Measurements from ENCODE around the gene CEBPZ. TPM values are rescaled to one million over a fixed set of nuclear protein-coding genes. Genes with fewer than 3 reads are reported as not detected.

The CEBPZ gene
- total RNA-seq, 4 donors from 2014 or later, result 29.5 to 34.9 (median 32.1) TPM

DNA sequence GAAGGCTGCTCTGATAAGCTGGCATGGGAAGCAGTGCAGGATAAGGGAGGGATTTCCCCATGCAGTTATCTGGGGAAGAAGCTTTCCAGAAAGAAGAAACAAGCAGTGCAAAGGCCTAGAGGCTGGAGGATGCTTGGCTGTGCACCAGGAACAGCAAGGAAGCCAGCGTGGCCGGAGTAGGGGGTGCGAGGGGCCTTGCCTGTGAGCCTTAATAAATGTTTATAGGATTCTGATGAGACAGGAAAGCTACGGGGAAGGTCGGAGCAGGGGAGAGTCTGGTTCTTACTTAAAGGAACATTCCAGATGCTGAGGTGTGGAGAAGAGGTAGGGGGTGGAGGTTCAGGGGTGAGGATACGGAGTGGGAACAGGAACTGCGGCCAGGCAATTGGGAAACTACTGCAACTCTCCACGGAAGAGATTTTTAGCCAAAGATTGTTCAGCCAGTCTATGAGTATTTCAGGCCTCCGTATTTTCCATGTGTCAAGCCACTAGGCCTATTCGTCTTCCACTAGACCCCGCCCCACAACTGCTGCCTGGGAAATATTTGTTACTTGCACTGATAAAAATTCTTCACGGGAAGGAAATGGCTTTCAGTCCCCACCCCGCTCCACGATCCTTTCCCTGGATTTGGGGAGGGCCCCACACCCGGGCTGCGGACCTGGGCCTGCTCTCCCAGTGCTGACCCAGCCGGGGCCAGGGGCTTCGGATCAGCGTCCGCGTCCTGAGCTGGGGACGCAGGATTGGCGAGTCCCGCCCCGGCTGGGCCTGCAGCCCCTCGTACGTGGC is 75.1 kb downstream of the CEBPZ start:
- H3K36me3 ChIP-seq, result no peaks in the 10 kb centered on the region
- peak overlapping the region; percentile 86 for H3K27ac ChIP-seq
- peaks cover 48% of the 10 kb centered on the region for H3K4me1 ChIP-seq
- no peaks in the 10 kb centered on the region for H3K9me3 ChIP-seq
- H3K4me3 ChIP-seq, result peak overlapping the region; percentile 71
- TF ChIP-seq POLR2A (IDR thresholded peaks at IDR 0.05) (no peak), EP300 (IDR thresholded peaks at IDR 0.05) (no peak), POLR2AphosphoS5 (IDR thresholded peaks at IDR 0.05) (no peak)
- TF ChIP-seq, protein P1, sequence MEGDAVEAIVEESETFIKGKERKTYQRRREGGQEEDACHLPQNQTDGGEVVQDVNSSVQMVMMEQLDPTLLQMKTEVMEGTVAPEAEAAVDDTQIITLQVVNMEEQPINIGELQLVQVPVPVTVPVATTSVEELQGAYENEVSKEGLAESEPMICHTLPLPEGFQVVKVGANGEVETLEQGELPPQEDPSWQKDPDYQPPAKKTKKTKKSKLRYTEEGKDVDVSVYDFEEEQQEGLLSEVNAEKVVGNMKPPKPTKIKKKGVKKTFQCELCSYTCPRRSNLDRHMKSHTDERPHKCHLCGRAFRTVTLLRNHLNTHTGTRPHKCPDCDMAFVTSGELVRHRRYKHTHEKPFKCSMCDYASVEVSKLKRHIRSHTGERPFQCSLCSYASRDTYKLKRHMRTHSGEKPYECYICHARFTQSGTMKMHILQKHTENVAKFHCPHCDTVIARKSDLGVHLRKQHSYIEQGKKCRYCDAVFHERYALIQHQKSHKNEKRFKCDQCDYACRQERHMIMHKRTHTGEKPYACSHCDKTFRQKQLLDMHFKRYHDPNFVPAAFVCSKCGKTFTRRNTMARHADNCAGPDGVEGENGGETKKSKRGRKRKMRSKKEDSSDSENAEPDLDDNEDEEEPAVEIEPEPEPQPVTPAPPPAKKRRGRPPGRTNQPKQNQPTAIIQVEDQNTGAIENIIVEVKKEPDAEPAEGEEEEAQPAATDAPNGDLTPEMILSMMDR (IDR thresholded peaks at IDR 0.05), result no peak
- H3K27me3 ChIP-seq, result no peaks in the 10 kb centered on the region
- peak; percentile 73 to 83 for DNase-seq (ENCODE audit: low spot score in 2 of 2)
- 1% methylated on average over 26 of the region's 27 CpGs for WGBS

DNA sequence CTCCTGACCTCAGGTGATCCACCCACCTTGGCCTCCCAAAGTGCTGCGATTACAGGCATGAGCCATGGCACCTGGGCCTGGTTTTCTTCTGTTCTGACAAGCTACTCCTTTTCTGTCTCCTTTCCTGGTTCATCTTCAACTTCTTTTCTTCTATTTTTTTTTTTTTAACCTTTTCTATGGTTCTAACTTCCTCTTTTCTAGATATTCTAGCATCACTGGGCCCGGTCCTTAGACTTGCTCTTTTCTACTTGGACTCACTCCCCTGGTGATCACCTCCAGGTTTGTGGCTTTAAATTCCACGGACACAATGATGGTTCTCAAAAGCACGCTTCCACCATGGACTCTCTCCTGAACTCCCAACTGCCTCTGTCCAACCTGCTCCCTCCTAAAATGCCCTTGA is 76.6 kb downstream of the CEBPZ start:
- Histone ChIP-seq H3K27me3 (no peaks in the 10 kb centered on the region), H3K27ac (no peak overlapping the region), H3K4me3 (no peak overlapping the region), H3K4me1 (peaks cover 51% of the 10 kb centered on the region), H3K9me3 (no peaks in the 10 kb centered on the region), H3K36me3 (no peaks in the 10 kb centered on the region)
- TF ChIP-seq, protein P1 (IDR thresholded peaks at IDR 0.05), result no peak
- TF ChIP-seq EP300 (IDR thresholded peaks at IDR 0.05) (no peak), POLR2A (IDR thresholded peaks at IDR 0.05) (no peak), POLR2AphosphoS5 (IDR thresholded peaks at IDR 0.05) (no peak)
- DNase-seq (ENCODE audit: low spot score in 2 of 2), result no peak
- WGBS, result 83% methylated on average over 4 of the region's 4 CpGs

DNA sequence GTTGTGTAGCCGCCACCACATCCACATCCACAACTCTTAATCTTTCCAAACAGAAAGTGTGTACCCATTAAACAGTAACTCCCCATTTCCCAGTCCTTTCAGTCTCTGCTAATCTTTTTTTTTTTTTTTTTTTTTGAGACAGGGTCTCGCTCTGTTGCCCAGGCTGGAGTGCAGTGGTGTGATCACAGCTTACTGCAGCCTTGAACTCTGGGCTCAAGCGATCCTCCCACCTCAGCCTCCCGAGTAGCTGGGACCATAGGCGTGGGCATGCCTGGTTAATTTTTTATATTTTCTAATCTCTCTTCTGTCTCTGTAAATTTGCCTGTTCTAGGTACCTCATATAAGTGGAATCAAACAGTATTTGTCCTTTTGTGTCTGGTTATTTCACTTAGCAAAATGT is 78.2 kb downstream of the CEBPZ start:
- Histone ChIP-seq H3K4me1 (peaks cover 55% of the 10 kb centered on the region), H3K27ac (no peak overlapping the region), H3K27me3 (no peaks in the 10 kb centered on the region), H3K36me3 (peaks cover 2% of the 10 kb centered on the region), H3K4me3 (no peak overlapping the region), H3K9me3 (no peaks in the 10 kb centered on the region)
- TF ChIP-seq, protein P1 (IDR thresholded peaks at IDR 0.05), result no peak
- TF ChIP-seq EP300 (IDR thresholded peaks at IDR 0.05) (no peak), POLR2AphosphoS5 (IDR thresholded peaks at IDR 0.05) (no peak), POLR2A (IDR thresholded peaks at IDR 0.05) (no peak)
- 89% methylated on average over 5 of the region's 5 CpGs for WGBS
- DNase-seq (ENCODE audit: low spot score in 2 of 2), result no peak

Other genes with a start within 250 kb of the CEBPZ start
- 10 to 100 TPM; 25.6 to 65.3 (median 45.3) TPM for gene HEATR5B, start 147.2 kb downstream of the CEBPZ start, total RNA-seq
- gene GPATCH11, start 147.1 kb downstream of the CEBPZ start, total RNA-seq, result 10 to 100 TPM in 1 of 4 donors, 1 to 10 TPM in 3; 3.2 to 14.2 (median 5.6) TPM
- 10 to 100 TPM in 1 of 4 donors, 1 to 10 TPM in 3; 6.5 to 10.8 (median 9.1) TPM for gene EIF2AK2, start 74.6 kb downstream of the CEBPZ start, total RNA-seq
- gene SULT6B1, start 42.9 kb downstream of the CEBPZ start, total RNA-seq, result not detected
- gene CEBPZOS, start 35.1 kb downstream of the CEBPZ start, total RNA-seq, result 10 to 100 TPM; 16.3 to 33.6 (median 20.1) TPM
- gene NDUFAF7, start 62 bp upstream of the CEBPZ start, total RNA-seq, result 10 to 100 TPM in 3 of 4 donors, 1 to 10 TPM in 1; 9.8 to 20.8 (median 12.3) TPM
- 10 to 100 TPM; 20.8 to 50.0 (median 34.3) TPM for gene PRKD3, start 93.2 kb upstream of the CEBPZ start, total RNA-seq
- gene QPCT, start 113.0 kb upstream of the CEBPZ start, total RNA-seq, result 10 to 100 TPM; 20.7 to 75.5 (median 47.6) TPM

Data from suprapubic skin (tissue), 4 donors.